Effector CD4-positive, alpha-beta T cell (primary cell): ENCODE data around the gene CBL.
A peak's percentile ranks its signal among the peaks of the same experiment; 100 is the strongest.

Experiments used
- DNase-seq: peaks from one replicate; pipeline ENCODE4 v3.0.0-alpha.2; 2020

The CBL gene

DNA sequence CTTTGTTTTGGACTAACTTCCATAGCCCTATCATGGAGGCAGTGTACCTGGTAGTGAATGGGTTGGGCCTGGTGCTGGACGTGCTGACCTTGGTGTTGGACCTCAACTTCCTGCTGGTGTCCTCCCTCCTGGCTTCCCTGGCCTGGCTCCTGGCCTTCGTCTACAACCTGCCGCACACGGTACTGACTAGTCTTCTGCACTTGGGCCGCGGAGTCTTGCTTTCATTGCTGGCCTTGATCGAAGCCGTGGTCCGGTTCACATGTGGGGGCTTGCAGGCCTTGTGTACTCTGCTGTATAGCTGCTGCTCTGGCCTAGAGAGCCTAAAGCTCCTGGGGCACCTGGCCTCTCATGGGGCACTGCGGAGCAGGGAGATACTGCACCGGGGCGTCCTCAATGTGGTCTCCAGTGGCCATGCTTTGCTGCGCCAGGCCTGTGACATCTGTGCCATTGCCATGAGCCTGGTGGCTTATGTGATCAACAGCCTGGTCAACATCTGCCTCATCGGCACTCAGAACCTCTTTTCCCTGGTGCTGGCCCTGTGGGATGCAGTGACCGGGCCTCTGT, 129.0 kb downstream of the CBL start:
- no peak for DNase-seq

DNA sequence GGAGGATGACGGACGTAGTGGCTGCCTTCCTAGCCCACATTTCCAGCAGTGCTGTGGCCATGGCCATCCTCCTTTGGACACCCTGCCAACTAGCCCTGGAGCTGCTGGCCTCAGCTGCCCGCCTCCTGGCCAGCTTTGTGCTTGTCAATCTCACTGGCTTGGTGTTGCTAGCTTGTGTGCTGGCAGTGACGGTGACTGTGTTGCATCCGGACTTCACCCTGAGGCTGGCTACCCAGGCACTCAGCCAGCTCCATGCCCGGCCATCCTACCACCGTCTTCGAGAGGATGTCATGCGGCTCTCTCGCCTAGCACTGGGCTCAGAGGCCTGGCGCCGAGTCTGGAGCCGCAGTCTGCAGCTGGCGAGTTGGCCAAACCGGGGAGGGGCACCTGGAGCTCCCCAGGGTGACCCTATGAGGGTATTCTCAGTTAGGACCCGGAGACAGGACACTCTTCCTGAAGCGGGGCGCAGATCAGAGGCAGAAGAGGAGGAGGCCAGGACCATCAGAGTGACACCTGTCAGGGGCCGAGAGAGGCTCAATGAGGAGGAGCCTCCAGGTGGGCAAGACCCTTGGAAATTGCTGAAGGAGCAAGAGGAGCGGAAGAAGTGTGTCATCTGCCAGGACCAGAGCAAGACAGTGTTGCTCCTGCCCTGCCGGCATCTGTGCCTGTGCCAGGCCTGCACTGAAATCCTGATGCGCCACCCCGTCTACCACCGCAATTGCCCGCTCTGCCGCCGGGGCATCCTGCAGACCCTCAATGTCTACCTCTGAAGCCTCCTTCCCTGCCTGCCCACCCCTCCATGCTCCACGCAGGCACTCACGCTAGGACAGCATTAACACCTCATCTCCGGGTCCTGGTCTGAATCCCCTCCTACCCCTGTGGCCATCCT, 129.8 kb downstream of the CBL start:
- DNase-seq = no peak

DNA sequence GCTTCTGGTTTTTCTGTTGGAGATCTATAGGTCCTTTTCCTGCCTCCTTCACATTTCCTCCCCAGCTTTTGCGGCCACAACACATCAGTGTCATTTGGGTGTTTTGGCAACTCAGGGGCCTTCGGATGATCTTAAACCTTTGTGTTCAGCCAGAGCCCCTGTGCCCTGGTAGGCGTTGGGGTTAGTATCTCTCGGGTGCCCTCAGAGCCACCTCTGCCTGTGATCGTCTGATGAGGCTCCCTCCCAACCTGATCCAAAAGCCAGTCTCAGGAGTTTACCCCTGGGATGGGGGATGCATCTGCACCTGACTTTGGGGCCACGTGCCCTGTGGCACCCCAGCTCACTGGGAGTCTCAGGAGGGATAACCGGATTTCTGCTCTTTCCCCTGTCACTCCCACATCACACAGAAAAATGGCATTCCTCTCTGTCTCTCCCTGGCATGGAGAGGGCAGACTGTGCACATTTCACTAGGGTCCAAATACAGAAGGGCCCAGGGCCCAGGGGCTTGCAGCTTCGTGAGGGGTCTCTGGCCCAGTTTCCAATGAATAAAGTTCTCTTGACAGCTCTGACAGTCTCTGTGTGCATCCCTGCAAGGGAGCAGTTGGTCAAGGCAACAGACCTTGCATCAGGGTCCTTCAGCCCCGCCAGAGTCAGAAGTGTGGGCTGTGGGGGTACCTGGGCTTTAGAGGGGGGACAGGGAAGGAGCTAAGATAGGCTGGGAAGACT, 130.8 kb downstream of the CBL start:
- no peak for DNase-seq

DNA sequence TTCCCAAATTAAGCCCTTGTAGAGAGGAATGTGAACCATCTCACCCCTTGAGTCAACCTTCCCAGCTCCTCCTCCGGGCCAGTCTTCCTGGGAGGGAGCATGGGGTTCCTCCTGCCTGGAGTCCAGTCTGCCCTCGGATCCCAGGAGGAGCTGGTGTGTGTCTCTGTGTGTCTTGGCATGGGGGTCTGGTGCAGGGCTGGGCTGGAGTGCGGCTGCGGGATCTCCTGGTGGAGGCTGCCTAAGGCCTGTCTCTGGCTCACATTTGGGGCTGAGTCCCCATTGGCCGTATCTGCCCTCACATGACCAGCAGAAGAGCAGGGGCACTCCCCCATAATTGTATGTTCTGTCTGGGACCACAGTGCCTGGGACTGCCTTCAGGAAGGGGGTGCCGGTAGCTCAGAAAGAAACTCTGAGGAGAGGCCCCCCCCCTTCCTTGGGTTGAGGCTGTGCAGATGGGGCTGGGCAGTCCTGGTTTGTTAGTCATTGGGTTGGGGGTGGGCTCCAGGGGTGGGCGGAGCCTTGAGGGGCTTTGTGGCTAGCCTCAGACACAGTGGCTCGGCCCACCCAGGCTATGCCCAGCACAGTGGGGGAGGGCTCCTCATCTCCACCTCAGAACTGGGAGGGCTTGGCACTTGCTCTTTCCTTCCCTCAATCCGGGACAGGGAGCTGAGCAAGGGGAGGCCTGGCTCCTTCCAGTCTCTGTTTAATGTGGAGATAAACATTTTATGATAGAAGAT, 131.6 kb downstream of the CBL start:
- DNase-seq = no peak

DNA sequence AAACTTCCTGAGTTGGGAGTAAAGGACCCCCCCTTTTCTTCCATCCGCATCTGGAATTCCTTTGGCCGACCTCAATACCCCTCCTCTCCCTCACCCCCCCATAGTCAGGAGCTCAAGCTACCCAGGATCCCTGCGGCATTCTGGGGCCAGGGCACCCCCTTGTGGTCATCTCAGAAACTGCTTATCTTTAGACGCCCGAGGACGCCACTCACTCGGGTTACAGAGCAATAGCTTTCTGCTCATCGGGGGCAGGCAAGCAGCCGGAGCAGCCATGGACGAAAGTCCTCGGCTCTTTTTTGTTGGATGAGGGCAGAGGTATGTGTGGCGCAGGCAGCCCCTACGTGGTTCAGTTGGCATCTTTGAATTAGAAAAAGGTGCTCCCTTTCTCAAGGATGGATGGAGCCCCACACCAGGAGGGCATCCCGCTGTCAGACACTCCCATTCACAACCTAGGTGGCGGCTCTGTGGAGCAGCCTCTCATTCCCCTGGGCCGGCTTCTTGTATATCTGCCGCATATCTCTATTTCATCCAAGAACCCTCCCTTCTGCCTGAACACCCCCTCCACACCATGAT, 132.3 kb downstream of the CBL start:
- peak; percentile 58 for DNase-seq

DNA sequence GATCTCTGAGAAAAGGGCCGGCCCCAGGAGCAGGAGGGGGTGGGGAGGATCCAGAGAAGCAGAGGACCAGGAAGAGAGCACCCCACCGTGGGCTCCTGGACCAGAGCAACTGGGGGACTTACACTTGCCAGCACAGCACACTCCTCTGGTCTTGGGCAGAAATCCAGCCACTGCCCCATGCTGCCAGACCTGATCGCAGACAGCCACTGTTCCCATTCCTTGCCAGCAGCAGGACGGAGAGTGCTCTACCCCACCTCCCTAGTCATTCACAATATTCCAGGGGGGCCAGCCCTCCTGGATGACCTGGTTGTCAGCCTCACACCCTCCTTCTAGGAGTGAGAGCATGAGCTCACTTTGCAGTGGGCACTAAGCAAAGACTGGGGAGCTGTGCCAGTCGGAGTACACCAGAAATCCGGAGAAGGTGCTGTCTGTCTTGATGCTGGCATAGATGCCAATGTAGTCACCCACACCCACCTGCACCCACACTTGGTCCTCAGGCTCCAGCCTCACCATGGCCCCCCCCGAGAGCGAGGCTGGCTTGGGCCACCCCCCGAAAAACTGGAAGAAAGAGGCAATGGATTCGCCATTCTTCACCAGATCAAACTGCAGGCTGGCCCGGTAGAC, 132.9 kb downstream of the CBL start:
- no peak for DNase-seq

DNA sequence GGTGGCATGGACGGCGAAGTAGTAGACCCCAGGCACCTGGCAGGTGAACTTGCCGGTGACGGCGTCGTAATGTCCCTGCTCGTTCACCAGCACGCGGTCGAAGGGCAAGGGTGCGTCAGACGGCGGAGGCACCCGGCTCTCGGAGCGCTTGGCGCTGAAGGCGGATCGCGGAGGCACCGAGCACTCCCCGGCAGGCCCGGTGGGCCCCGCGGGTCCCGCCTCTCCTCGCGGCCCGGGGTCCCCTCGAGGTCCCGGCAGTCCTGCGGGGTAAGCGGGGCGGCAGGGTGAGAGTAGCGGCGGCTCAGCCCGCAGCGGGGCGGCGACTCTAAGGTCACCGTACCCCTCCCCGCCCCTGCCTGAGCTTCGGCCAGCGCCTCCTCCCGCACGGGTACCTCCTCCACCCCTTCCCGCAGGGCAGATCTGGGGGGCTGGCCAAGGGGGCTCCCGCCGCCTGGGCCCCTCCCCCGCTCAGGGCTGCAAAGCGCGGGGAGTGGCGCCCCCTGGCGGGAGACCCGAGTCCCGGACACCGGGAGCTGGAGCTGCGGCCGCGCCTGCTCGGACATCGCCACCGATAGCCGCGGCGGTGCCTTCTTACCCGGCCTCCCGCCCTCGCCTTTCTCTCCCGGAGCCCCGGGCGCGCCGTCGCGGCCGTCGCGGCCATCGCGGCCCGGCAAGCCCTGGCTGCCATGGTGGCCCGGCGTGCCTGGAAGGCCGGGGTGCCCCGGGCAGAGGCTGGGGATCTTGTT, 133.6 kb downstream of the CBL start:
- DNase-seq = no peak

DNA sequence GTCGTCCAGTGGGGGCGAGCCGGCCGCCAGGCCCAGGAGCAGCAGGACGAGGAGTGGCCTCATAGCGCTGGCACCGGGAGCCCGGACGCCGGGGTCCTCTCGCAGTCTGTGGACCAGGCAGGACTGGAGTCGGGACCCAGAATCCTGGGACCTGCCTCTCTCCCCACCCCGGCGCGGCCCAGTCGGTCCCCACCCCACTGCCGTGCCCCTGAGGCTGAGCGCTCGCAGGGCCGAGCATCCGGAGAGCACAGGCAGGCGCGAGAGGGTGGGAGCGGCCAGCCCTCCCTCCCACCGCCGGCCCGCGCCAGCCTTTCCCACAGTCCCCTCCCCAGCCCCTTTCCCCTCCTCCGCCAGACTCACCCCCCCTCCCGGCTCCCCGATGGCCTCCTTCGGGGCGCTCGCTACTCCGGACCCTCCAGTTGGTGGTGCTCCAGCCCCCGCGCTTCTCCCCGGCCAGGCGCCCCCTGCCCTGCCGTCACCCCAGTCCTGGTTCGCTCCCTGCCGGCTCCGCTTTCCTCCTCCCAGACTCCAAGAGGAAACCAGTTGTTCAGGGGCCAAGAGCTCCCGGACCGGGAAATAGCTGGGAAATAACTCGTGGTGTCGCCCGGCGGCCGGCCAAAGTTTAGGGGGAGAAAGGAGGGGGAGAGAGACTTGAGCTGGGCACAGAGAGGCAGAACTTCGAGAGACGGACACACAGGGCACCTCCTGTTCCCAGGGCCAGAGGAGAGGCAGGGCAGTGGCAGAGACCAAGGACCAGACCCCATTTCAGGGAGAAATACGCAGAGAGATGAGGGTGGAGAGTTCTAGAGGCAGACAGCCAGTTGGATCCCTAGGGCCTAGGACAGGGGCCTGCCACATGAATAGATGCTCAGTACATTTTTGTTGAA, 134.4 kb downstream of the CBL start, which contains the start of gene C1QTNF5:
Gene C1QTNF5 (minus strand): TSS at position 549 of the 887 bp plus-strand sequence. CDS start 486 bp downstream, at position 63.
- DNase-seq = no peak

DNA sequence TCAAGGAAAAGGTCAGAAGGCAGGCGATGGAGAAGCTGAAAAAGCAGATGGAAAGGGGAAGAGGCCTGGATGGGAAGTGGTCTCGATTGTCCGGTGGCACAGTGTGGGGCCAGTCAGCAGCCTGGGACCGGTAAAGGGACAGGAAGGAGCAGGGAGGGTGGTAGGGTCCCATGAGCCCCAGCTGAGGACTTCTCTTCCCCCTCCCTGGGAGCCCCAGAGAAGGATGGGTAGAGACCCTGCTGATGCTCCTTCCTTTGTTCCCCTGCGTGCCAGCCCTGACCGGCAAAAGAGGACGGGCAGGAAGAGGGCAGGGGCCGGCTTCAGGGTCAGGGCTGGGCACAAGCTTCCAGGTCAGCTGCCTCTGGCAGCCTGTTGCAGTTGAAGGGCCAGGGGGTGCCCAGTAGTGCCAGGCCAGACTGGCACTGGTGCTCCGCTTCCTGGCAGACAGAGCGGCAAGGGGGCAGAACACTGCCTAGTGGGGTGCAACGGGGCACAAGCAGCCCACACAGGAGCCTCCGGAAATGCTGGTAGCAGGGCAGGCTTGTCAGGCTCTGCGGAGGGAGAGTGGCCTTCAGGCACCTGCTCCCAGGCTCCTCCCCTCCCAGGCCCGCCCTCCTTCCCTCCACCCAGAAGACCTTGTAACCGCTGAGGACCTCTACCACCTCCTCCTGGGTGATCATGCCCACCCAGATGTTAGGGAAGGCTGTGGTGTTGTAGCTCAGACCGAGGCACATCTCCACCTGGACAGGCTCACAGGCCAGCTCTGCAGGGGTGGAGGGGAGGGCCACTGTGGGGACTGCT, 135.3 kb downstream of the CBL start:
- DNase-seq = no peak

GRCh38 chr11:119342023-119342300, 135.8 kb downstream of the CBL start:
- no peak for DNase-seq

GRCh38 chr11:119342362-119343130, 136.4 kb downstream of the CBL start:
- no peak for DNase-seq

DNA sequence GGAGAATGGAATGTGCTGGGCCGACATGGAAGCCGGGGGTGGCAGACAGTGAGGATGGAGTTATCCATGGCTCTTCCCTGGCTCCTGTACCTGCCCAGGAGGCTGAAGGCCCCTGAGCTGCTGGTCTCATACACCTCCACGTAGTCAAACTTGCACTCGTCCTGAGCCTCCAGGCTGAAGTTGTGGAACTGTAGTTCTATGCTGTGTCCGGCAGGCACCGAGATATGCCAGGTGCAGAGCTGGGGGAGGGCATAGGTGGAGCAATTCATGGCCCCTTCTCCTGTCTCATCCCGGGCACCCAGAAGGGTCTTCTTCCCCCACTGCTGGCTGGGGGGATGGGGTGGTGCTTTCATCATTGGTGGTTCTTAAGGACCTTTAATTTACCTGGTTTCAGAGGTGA, 137.6 kb downstream of the CBL start:
- no peak for DNase-seq

DNA sequence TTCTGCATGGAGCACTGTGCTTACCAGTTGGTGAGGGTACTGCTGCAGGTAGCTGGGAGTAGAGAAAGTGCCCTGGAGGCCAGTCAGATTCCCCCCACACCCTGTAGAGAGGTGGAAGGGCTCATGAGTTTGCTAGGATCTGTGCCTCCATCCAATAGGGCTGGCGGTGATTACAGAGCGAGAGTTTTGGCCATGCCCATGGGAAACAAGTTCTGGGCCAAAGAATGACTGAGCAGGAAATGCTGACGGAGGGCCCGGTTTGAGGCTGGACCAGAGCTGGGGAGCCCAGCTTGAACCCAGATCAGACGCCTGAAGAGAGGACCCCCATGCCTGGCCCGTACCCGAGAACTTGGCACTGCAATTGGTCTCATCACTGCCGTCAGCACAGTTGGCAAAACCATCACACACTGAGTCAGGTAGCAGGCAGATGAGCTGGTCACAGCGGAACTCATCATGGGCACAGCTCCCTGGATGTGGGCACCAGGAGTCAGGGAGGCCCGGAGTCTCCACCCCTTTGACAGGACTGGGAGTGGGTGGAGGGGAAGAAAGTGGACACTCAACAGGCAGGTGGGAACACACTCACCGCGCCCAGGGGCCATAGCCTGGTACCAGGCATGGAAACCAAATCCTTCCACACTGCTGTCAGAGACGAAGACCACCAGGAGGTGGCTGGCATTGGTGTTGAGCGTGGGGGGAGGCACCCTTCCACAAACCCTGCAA, 138.3 kb downstream of the CBL start:
- no peak for DNase-seq

DNA sequence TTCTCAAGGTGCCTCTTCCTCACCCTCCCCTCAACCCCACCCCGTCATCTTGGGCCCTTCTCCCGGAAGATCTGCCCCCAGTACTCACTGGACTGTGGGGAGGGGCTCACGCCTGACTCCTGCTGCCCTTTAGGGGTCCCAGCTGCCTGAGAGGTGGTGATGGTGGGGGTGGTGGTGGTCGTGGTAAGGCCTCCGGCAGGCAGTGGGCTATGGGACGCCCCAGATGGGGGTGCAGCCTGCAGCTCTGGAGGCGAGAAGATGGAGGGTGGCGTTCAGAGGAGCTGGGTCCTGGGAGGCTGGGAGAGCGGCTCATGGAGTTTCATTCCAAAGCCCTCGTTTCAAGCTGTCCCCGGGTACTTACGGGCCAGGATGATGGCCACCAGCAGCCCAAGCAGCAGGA, 139.5 kb downstream of the CBL start:
- no peak for DNase-seq

GRCh38 chr11:119346605-119347004, 140.5 kb downstream of the CBL start, which contains the start of gene MFRP:
Gene MFRP, minus strand, starts transcription at chr11:119346705. Its CDS starts 192 bp downstream, at chr11:119346513.
- no peak for DNase-seq

DNA sequence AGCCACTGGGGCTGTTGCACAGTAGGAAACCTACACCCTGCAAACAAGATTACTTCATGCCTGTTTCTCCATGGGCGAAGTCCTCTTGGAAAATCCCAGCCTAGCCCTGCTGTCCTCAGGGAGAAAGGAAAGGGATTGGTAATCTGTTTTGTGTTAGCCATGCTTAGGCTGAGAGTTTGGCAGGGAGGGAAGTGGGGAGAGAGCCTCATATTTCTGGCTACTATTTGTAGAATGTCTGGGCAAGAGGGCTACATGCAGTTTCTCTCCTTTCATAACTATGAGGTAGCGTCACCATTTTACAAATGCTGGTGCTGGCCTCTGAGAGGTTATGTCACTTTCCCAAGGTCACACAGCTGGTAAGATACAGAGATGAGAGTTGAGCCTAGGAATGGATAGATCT, 141.1 kb downstream of the CBL start:
- DNase-seq = no peak

GRCh38 chr11:119347940-119348605, 141.9 kb downstream of the CBL start:
- DNase-seq = no peak
